ENCODE results near the gene TMC7. TPM values are rescaled to one million over a fixed set of nuclear protein-coding genes. Genes with fewer than 3 reads are reported as not detected.

The TMC7 gene
- total RNA-seq, 1 donor: under 0.01 TPM

- no peak overlapping the region for H3K4me3 ChIP-seq (ENCODE audit: low read depth, low read length)
These were observed 50.0 kb downstream of the TMC7 start for GRCh38 chr16:19033761-19034160.

DNA sequence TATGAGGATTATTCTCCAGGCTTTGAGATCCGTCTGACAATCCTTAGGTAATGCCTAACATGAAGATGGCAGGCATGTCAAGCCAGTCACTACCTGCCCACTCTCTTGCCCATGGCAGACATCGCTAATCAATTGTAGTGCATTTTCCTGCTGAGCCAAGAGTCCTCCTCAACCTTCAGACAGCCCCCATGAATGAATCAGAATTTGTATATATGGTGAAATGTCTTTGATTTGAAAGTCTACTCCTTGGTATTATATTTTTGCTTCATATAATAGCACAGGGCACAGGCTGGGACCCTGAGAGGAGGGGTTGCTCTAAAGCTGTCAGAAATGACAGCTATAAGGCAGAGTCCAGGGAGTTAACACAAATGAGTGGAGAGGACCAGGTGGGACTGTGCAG, 56.7 kb downstream of the TMC7 start:
- H3K4me3 ChIP-seq (ENCODE audit: low read depth, low read length): no peak overlapping the region
- no peak for DNase-seq (ENCODE audit: low read depth)
- TF ChIP-seq, protein P1, sequence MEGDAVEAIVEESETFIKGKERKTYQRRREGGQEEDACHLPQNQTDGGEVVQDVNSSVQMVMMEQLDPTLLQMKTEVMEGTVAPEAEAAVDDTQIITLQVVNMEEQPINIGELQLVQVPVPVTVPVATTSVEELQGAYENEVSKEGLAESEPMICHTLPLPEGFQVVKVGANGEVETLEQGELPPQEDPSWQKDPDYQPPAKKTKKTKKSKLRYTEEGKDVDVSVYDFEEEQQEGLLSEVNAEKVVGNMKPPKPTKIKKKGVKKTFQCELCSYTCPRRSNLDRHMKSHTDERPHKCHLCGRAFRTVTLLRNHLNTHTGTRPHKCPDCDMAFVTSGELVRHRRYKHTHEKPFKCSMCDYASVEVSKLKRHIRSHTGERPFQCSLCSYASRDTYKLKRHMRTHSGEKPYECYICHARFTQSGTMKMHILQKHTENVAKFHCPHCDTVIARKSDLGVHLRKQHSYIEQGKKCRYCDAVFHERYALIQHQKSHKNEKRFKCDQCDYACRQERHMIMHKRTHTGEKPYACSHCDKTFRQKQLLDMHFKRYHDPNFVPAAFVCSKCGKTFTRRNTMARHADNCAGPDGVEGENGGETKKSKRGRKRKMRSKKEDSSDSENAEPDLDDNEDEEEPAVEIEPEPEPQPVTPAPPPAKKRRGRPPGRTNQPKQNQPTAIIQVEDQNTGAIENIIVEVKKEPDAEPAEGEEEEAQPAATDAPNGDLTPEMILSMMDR (IDR thresholded peaks at IDR 0.05; ENCODE audit: insufficient read depth, low read depth, low read length): no peak

More at GRCh38 chr16:19033761-19034160, 50.0 kb downstream of the TMC7 start:
- TF ChIP-seq, protein P1 (IDR thresholded peaks at IDR 0.05; ENCODE audit: insufficient read depth, low read depth, low read length): no peak
- DNase-seq (ENCODE audit: low read depth): no peak

DNA sequence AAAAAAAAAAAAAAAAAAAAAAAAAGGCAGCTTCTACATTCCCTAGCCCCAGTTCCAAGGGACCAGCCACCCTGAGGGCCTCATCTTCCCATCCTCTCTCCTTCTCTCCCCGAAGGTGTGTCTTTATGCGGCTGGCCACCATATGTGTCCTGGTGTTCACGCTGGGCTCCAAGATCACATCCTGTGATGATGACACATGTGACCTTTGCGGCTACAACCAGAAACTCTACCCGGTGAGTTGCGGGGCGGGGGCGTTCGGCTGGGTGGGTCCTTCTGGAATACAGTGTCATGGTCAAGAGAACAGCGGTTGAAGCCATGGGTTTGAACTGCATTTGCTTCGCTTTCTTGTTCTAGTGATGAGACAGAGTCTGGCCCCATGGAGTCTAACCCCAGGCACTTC, 61.0 kb downstream of the TMC7 start:
- DNase-seq (ENCODE audit: low read depth): no peak
- TF ChIP-seq, protein P1 (IDR thresholded peaks at IDR 0.05; ENCODE audit: insufficient read depth, low read depth, low read length): no peak
- no peak overlapping the region for H3K4me3 ChIP-seq (ENCODE audit: low read depth, low read length)

DNA sequence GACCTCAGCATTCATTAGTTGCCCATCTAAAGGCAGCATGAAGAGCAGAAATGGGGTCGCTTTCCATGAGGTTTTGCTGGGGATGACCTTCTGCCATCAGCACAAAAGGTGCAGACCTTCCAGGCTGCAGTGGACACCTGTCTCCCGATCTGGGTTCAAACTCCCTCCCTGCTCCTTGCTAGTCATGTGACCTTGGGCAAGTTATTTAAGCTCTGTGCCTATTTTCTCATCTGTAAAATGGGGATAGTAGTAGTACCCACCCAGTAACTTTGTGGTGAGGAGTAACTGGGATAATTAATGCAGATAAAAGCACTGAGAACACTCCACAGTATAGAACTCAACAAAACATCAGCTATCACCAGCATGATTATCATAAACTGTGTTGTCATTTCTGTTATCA, 62.3 kb downstream of the TMC7 start:
- no peak for DNase-seq (ENCODE audit: low read depth)
- TF ChIP-seq, protein P1 (IDR thresholded peaks at IDR 0.05; ENCODE audit: insufficient read depth, low read depth, low read length): no peak
- no peak overlapping the region for H3K4me3 ChIP-seq (ENCODE audit: low read depth, low read length)

DNA sequence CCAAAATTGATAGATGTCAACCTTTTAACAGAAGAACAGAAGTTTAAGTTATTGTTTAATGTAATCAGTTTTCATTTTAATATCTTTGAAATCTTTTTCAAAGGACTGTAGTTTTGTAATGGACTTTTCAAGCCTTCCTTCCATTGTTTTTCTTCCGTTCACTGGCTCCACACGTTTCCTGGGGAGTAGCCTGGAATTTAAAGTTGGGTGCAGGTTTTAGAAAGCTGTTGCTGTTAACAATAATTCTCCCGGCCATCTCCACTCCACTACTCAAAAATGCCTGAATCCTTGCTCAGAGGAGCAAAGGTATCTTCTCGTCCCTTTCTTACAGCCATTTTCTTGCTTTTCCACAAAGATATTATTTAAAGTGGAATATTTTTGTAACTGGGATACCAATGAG, 79.0 kb downstream of the TMC7 start:
- H3K4me3 ChIP-seq (ENCODE audit: low read depth, low read length): no peak overlapping the region
- no peak for DNase-seq (ENCODE audit: low read depth)
- TF ChIP-seq, protein P1 (IDR thresholded peaks at IDR 0.05; ENCODE audit: insufficient read depth, low read depth, low read length): no peak

GRCh38 chr16:19066988-19067348, 83.2 kb downstream of the TMC7 start:
- DNase-seq (ENCODE audit: low read depth): no peak
- H3K4me3 ChIP-seq (ENCODE audit: low read depth, low read length): peak overlapping the region; percentile 7
- TF ChIP-seq, protein P1 (IDR thresholded peaks at IDR 0.05; ENCODE audit: insufficient read depth, low read depth, low read length): no peak

Measured in fibroblast of villous mesenchyme (primary cell).